Measurements from ENCODE around the gene EXOG.

The EXOG gene

DNA sequence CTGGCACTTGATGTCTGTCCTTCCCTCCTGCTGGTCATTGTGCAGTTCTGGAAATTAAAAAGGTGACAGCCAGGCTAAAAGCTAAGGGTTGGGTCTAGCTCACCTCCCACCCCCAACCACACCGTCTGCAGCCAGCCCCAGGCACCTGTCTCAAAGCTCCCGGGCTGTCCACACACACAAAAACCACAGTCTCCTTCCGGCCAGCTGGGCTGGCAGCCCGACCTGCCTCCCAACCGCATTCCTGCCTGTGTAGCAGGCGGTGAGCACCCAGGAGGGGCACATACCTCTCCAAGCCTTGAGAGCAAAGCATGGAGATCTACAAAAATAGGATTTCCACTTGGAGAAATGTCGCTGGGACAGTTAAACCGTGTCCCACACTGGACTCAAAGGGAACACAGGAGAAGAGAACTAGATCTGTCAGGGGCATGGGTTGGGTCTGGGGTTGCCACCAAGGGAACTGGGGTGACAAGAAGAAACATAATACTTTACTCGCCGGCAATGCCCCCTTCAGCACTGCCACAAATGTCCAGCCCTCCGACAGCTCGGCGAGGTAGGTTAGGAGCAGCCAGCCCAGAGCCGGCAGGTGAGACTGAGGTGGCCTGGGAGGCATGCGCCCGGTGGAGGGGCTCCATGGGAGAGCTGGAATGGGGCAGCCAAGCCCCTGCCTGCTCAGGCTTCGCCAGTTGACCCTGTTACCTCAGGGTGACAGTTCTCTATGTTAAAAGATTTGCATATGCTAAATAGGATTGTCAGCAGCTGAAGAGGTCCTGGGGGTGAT is 52.2 kb downstream of the EXOG start:
- no peak for DNase-seq (ENCODE audit: low spot score)

DNA sequence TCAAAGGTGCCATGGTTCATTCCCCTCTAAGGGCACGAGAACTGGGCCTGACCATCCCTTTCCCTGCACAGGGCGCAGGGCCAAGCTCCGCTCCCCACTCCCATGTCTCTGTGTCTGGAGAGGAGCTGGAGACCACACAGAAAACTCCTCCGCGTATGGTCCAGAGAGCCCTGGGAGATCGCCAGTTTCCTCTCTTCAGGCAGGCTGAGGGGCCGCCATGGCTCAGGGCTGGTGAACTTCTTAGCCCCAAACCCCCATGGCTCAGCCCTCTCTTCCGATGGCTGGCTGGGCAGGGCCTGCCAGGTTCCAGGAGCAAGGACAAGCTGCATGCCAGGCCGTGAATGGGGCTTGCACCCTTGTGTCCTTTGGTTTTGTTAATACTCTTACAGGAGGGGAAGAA is 52.9 kb downstream of the EXOG start:
- no peak for DNase-seq (ENCODE audit: low spot score)

DNA sequence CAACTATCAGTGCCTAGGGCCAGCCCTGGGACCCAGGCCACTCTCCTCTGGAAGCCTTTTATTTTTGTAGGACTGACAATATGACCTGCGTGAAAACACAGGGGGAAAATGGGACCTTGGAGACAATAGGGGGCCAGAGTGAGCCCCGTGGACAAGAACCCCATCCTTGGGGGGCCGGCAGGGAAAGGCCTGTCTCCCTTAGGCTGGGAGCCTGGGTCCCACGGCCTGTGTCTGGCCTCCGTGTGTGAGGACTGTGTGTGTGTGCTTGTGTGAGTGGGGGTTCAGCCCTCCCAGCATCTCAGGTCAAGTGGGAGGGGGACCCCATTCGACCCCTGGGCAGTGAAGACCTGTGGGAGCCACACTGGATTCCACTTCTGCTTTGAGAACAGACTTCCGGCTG is 53.3 kb downstream of the EXOG start:
- DNase-seq (ENCODE audit: low spot score): no peak

DNA sequence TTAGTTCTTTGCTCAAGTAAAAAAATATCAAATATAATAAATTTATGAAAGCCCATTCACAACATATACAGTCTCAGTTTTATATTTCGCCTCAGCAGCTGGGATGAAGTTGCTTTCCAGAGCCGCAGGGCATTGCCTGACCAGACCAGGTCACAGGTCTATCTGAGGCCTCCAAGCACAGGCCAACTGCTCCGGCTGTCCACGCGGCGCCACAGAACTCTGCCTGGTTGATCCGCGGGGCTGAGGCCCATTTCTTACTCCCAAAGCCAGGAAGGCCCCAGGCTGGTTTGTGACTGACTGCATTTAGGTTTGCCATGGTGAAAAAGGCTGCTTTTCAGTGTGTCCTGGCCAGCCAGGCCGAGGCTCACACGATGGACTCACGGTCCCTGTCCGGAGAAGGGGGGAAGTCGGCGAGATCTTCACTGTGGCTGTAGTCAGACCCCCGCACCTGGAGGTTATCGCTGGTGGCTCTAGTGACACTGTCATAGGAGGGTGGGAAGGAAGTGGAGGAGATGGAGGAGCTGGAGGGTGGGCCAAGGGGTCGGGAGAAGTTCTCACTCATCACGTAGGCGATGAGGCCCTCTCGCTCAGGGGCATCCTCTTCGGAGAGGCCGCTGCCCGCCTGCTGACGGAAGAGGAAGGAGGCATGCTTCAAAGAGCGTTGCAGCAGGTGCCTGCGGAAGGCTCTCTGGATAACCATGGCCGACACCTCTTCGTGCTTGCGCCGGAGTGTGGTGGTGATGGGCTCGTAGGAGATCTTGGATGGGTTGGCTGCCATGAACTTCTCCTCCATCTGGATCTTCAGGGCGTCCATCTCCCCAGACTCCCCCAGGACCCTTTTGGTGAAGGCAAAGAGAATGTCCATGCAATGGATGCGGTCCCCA is 54.1 kb downstream of the EXOG start:
- DNase-seq (ENCODE audit: low spot score): no peak

DNA sequence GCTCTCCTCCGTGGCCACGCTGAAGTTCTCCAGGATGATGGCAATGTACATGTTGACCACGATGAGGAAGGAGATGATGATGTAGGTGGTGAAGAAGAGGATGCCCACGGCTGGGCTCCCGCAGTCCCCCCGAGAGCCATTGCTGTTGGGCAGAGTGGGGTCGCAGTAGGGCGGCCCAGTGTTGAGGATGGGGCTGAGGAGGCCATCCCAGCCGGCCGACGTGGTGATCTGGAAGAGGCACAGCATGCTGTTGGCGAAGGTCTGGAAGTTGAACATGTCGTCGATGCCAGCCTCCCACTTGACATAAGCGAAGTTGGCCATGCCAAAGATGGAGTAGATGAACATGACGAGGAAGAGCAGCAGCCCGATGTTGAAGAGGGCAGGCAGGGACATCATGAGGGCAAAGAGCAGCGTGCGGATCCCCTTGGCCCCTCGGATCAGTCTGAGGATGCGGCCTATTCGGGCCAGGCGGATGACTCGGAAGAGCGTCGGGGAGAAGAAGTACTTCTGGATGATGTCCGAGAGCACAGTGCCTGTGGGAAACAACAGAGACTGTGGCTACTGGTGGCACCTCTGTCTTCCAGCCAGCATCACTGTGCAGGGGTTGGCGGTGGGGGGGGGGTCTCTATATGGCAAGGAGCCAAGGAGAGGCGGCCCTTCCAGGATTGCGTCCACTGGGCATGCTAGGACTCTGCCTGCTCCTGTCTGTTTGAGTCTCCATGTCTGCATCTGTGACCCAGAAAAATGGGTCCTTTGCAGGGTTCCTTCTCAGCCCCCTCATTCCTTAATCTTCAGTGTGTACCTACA is 55.1 kb downstream of the EXOG start:
- no peak for DNase-seq (ENCODE audit: low spot score)

DNA sequence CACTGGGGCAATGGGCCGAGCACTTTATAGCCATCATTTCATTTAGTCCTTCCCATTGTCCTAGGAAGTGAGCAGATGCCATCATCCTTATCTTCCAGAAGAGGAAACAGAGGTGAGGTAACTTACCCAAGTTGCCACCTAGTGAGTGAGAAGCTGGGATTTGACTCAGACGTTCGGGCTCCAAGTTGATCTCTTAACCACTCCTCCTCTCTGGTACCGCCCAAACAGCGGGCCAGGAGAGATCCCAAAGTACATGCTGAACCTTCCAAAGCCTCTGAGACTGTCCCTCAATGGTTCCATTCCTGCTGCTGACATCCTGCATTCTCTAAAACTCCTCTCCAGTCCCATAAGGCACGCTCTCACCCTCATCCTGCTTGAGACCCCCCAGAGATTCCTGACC is 56.2 kb downstream of the EXOG start:
- DNase-seq (ENCODE audit: low spot score): no peak

DNA sequence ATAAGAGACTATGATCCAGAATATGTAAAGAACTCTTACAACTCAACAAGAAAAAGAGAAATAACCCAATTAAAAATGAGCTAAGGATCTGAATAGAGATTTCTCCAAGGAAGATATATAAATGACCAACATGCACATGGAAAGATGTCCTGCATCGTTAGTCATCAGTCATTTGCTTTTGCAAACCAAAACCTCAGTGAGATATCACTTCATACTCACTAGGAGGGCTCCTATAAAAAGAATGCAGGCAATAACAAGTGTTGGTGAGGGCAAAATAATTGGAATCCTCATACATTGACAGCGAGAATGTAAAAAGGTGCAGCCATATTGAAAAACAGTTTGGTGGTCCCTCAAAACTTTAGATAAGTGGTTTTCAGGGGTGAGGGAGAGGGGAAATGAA is 56.9 kb downstream of the EXOG start:
- DNase-seq (ENCODE audit: low spot score): no peak

DNA sequence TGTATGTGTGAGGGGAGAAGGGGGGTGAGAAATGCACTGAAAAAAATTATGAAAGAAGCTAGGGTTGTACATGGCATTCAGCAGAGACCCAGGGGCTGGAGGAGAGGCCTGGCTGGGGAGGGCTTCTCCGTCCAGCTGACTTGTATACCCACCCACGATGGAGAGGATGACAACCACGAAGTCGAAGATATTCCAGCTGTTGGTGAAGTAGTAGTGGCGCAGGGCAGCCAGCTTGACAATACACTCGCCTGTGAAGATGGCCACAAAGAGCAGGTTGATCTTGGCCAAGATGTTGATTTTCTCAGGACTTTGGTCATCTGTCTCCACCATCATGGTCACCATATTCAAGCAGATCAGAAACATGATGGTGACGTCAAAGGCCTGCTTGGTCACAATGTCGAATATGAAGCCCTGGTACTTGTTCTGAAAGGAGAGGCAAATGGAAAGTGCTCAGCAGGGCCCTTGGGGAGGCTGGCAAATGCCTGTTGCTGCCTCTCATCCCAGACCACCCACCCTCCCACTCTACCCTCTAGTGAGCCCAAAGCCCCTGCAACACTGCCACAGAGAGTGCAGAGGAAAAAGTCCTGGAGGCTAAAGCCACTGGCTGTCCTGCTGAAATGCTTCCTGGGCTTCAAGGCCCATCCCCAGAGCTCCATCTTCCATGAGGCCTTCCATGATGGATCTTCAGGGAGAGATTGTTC is 58.1 kb downstream of the EXOG start:
- DNase-seq (ENCODE audit: low spot score): no peak

DNA sequence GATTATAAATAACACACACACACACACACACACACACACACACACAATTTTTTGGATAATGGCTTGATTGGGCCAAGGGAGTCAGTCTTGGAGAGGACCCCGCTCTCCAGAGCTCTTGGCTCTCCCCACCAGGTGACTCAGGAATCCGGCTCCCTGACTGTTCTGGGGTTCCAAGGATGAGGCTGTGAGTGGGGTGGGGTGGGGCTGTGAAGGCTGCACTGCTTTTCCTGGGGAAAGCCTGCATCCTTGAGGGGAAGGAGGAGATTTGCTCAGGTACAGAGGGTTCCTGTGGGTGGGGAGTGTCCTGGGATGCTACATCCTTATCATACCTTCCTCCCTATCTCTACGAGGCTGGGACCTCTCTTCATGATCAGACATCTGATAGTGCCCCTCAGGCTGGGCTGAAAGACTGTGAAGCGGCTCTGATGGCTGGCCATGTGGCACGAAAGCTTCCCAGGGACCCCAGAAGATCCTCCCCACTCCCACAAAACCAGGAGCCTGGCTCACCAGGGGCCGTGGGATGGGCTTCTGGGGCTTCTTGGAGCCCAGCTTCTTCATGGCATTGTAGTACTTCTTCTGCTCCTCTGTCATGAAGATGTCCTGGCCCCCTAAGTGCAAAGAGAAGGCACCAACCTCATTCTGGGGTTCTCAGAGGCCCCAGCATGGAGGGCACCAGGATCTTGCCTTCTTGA is 59.2 kb downstream of the EXOG start:
- no peak for DNase-seq (ENCODE audit: low spot score)

DNA sequence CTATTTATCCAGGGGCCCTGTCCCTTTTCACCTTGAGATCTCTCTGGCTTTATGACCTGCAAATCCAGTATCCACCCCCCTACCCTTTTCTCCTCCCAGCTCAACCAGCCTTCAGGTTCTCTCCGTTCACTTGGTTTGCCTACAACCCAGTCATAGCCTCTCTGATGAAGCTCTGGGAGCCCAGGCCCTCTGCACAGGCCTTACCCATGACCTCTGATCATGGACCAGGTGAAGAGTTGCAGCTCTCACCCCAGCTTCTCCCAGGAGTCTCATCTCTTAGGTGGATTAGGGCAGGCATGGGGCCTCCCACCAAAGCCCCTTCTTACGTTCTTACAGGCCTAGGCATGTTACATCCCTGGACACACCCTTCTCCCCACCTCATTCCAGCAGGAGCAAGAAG is 59.8 kb downstream of the EXOG start:
- no peak for DNase-seq (ENCODE audit: low spot score)

DNA sequence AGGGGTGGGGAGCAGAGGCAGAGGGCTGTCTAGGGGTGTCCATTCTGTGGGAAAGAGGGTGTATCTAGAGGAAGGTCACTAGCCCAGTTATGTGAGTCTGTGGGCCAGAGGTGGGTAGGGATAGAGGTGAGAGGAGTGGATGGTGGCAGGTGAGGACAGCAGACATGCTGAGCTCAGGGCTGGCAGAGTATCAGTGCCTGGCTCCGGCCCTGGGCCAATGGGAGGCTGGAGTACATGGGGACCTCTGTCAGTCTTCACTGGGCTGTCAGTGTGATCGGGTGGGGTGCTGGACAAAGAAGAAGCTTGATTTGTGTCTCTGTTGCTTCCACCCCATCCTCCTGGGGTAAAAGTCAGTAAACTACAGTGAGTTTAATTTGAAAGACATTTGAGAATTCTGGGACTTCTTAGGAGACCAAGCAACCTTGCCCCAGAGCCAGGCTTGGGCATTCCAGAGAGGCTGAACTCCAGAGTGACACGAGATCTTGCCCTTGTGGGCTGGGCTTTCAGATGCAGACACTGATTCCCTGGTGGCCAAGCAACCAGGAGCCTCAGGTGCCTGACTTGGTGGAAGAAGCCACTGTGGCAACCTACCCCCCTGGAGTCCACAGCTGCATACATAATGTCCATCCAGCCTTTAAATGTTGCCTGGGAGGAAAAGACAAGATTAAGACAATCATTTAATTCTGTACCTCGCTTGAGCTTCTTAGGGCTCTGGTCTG is 60.7 kb downstream of the EXOG start:
- DNase-seq (ENCODE audit: low spot score): no peak

DNA sequence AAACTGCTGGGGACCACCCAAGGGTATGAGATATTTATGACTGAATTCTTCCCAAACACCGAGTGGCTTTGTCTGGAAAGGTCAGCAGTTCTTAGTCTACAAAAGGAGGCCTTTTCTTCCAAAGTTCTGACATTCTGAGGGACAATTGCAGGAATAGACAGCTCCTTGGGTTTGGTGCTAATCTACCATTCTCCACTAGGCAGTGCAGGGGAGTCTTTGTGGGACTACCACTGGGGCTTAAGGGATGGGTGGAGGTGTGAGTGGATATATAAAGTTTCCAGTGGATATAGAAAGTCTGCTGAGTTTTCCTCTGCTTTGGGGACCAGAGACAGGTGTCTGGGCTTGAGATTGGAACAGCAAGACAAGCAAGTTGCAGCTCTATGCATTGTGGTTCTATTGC is 62.7 kb downstream of the EXOG start:
- no peak for DNase-seq (ENCODE audit: low spot score)

DNA sequence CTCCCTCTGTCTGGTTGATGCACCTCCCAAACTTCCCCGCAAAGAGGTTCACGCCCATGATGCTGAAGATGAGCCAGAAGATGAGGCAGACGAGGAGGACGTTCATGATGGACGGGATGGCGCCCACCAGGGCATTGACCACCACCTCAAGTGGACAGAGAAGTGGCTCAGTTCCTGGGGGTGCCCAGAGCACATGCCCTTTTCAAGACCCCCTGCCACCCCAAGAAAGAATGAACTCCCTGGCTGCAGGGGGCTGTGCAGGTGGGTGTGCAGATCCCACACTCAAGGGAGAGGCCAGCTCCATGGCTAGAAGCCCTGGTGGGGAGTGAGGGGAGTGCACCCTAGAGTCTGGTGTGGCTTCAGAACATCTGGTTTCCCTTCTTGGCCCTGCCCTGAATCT is 64.1 kb downstream of the EXOG start:
- DNase-seq (ENCODE audit: low spot score): no peak

DNA sequence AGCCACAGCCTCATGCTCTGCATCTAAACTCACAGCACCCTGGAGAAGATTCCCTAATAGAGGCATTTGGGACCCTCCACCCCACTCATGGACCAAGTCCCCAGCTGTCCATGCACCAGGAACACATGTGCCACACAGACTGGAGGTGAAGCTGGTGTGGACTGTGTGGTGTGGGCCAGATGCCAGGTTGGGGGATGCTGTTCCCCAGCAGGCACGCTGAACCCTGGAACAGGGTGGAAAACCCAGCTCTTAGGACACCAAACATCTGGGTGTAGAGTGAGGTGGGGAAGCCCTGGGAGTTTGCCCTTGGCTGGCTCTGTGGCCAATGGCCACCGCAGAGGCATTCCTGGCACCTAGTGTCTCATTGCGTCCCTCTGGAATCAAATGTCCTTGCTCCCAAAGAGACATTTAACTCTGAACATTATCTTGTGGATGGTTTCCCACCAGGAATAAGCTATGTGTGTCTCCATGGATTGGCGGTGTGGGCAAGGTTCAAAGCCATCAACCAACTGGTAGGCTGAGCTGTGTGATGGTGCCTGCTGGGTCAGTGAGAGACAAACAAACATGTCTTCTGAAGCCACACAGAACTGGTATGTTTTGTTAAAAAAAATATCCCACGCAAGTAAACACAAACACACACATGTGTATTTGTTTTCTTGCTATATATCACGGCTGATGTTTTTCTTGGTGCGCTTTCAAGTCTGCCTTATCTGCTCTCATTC is 65.0 kb downstream of the EXOG start:
- DNase-seq (ENCODE audit: low spot score): no peak

DNA sequence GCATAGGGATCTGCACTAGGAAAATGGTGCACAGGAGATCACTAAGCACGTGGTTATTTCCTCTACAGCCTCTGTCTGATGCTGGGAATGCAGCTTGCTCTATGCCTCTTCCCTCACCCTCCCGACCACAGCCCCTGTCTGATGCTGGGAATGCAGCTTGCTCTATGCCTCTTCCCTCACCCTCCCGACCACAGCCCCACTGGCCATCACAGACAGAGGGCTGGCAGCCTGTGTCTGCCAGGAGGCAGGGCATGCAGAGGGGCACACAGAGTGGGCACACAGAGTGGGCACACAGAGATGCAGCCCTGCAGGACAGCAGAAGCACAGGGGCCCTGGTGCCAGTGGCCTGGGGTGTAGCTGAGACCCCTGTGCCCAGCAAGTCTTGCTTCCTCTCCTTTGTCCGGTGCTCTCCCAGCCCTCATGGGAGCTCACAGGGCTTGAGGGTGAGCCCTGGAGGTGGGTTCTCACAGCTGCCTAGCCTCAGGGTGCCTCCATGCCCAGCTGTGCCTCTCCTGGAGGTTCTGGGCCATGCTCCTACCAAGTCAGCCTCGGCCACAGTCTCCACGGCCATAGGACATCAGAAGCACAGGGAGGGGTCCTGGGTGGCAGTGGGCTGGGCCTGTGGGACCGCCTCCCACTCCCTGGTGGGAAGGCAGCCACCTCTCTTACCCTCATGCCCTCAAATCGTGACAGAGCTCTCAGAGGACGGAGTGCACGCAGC is 65.8 kb downstream of the EXOG start:
- DNase-seq (ENCODE audit: low spot score): no peak

DNA sequence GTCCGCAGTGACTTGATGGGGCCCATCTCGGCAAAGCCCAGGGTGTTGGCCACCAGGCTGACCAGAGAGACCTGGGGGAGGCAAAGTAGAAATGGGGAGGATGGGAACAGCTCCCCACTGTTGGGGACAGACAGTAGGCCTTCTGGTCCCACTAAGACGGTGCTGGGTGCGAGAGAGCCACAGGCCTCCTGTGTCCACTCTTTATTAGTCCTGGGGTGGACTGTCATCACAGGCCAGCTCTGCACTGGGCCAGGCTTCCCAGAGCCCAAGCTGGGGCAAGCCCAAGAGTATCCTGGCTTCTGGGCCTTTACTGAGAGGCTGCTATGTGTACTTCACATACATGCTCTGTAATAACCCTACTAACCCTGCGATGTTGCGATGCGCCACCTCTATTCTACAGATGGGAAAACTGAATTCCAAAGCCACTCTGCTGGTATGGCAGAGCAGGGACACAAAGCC is 66.4 kb downstream of the EXOG start:
- DNase-seq (ENCODE audit: low spot score): no peak

DNA sequence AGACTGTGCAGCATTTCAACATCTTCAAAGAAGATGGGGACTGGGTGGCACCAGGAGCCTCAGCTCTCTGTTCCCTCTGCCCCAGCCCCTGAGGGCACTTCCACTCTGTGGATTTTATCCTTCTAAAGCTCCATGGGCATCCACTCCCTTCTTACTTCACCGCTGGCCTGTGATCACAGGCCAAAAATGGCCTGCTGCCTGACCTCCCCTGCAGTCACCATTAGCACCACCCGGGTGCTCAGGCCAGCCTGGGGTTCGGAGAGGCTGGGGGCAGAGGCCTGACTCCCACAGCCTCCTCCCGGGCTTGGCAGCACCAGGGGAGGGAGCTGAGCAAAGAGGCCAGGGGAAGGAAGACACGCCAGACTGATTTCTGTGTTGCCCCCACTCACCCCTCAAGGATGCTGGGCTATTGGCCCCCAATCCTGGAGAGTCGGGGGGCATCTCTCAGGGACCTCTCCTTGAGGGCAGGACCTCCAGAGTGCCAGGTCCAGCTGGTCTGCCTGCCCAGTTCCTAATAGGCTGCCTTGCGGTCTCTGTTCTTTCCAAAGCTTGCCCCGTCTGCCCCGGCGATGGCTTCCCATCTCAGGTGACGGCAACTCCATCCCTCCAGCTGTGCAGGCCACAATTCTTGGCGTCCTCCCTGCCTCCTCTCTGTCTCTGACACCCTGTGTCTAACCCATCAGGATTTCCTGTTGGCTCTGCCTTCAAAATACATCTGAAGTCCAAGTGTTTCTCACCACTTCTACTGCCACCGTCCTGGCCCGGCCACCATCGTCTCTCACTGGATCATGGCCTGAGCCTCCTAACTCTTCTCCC is 67.1 kb downstream of the EXOG start:
- DNase-seq (ENCODE audit: low spot score): no peak

DNA sequence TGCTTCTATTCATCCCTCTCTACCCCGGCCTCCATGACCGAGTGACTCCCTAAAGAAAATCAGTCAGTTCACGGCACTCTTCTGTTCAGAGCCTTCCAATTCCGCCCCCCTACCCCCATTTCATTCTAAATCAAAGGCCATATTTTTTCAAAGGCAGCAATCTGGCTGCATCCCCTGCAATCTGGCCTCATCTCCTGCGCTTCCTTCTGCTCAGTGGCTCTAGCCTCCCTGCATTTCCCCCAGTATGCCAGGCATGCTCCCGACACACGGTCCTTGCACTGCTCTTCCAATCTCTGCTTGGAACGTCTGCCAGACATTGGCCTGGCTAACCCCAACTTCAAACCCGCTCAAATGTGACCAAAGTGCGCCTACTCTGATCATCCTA is 67.7 kb downstream of the EXOG start:
- DNase-seq (ENCODE audit: low spot score): no peak
